ENCODE data around the gene CHKB.

CHKB gene

DNA sequence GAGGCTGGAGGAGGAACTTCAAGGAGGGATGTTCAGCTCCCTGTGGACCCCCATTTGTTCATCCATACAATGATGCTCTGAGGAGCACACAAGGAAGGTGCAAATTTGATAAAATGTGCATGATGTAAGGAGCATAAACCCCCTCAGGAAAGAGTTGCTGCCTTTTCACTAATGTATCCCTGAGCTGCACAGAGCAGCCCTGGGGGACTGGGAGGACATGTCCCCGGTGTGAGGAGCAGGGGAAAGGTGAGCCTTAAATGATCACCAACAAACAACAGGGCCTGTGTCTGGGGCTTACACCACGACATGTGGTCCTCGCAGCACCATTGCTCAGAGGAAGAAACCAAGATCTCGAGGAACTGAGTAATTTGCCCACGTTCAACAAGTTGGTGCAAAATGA is 14.4 kb upstream of the CHKB start:
- no peak for DNase-seq

DNA sequence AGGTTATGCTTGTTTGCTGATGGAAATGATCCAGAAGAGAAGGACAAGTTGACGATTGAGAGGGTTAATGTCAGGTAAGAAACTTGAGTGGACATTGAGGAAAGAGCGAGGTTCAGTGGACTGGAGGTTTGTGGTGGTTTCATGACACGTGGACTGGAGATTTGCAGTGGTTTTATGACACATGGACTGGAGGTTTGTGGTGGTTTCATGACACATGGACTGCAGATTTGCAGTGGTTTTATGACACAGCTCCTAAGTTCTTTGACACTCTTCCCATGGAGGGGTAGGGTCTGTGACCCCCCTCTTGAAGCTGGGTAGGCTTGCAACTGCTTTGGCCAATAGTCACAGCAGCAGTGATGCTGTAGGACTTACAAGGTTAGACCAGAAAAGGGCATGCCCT is 12.5 kb upstream of the CHKB start:
- no peak for DNase-seq

DNA sequence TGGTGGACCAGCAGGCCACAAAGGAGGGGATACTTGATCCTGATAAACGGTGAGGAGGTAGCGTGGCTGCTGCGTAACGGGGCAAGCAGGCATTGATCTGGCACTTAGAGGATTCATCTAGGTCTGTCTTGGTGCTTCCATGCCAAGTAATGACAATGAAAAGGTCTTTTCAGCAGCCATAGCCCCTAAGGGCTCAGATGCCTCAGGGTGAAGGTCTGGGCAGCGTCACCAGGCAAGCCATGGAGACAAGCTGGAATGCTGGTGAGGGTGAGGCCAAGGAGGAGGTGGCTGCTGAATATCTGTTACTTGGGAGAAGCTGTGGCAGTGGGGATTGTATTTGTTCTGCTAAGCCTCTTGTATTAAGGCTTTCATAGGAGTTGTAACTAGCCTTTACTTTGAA is 4.8 kb upstream of the CHKB start:
- DNase-seq, result no peak

DNA sequence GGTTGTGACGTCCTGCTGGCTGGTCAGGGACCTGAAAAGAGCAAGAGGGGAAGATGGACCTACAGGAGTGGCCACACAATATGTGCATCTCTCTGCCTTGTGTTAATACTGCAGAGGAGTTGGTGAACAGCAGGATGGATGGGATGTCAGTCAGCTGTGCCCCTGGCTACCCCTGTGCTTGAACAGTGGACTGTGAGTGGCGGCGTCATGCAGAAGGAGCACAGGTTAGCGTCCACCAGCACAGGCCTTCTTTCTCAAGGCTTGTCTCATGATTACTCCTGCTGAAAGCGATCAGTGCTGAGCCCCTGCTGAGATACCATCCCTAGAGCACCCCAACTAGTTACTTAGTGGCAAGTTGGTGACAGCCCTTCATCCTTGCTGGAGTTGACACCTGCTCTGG is 3.8 kb upstream of the CHKB start:
- no peak for DNase-seq

DNA sequence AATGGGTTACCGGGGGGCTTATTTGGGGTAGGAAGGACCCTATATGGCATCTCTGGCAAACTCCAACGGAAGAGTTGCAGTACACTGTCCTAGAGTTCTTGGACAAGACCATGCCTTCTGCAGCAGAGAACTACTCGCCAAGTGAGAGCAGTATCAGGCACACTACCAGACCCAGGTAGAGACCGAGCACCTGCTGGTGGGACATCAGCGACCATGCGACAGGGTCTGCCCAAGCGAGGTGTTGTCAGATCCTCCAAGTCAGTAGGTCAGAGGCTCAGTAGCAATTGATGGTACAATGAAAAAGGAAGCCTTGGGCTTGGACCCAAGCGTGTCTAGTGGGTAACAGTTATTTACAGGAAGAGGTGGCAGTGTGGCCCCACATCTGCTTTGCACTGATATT is 3.1 kb upstream of the CHKB start:
- no peak for DNase-seq

DNA sequence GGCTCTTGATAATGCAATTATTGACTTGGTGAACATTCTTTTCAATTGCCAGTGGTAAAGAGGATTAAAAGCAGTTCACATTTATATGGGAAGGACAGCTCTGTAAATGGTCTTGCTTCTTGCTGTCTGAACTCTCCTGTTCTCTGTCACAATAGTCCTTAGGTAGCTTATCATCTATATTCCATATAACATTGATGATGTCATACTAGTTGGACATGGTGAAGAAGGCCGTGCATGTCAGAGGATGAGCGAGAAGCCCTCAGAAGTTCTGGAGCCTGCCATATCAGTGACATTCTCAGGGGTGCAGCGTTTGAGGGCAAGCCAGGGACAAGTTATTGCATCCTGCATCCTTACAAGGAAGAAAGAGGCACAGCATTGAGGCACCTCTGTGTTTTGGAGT is 2.6 kb upstream of the CHKB start:
- DNase-seq, result no peak

DNA sequence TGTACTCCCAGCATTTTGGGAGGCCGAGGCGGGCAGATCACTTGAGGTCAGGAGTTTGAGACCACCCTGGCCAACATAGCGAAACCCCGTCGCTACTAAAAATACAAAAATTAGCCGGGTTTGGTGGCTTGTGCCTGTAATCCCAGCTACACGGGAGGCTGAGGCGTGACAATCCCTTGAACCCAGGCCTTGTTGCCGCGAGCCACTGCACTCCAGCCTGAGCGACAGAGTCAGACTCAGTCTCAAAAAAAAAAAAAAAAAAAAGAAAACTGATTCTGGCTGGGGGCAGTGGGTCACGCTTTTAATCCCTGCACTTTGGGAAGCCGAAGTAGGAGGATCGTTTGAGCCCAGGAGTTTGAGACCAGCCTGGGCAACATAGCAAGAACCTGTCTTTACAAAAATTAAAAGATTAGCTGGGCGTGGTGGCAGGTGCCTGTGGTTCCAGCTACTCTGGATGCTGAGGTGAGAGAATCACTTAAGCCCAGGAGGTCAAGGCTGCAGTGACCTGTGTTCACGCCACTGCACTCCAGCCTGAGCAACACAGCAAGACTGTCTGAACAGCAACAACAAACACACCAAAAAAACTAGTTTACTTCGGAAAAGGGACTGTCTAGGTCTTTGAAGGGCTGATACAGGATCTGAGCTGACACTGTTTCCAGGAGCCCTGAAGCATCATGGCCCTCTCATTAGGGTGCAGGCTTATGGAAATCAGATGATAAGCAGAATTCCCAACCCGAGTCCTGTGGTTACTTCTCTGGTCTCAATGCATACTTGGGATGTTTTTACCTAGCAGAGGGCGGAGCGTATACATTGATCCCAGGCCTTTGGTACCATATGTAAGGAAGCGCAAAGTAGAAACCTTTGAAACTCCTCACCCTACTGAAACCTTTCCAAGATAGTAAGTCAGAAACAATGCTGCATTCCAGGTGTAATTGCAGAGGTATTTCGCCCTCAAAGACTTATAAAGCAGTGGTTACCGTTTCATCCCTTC is 1.8 kb upstream of the CHKB start:
- DNase-seq, result no peak

DNA sequence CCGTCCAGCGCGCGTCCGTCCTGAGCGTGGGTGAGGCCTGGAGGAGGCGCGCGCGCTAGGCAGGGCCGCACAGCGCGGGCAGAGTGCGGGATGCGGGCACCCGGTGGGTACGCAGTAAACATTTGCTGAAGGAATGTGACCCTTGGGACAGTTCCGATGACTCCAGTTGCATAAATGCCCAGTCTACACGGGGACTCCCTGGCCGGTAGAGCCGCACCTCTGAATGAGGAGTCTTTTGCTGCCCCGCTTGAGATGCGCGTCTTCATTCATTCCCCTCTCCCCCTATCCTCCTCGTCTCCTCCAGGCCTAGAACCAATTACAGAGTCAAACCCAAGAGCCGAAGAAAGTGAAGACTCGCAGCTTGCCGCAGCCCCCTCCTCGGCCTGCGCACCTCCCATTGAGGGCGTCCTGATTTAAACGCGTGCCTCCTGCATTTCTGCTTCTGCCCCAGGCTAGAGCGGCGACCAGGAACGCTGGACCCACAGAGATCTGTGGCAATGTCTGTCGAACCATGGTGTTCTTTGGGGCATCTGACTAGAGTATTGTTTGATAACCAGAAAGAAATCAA is 729 bp upstream of the CHKB start:
- no peak for DNase-seq

DNA sequence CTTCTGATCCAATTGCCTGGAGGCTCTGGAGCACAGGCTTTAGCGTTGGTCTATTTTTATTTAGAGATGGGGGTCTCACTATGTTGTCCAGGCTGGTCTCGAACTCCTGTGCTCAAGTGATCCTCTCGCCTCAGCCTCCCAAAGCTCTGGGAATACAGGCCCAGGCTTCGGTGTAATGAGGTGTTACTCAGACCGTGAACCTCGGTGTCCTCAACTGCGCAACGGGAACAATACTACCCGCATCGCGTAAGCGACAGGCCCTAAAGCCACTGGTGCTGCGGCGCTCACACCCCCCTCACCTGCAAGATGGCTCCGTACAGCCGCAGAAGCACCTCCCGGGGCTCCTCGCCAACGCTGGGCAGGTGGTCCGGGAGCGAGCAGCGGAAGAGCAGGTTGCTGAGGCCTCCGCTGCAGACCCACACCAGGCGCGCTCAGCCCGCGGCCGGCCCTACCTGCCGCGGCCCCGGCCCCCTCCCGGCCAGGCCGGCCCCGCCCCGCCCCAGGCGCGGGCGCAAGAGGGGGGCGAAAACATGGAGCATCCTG is 628 bp downstream of the CHKB start:
- DNase-seq, result peak; percentile 5

DNA sequence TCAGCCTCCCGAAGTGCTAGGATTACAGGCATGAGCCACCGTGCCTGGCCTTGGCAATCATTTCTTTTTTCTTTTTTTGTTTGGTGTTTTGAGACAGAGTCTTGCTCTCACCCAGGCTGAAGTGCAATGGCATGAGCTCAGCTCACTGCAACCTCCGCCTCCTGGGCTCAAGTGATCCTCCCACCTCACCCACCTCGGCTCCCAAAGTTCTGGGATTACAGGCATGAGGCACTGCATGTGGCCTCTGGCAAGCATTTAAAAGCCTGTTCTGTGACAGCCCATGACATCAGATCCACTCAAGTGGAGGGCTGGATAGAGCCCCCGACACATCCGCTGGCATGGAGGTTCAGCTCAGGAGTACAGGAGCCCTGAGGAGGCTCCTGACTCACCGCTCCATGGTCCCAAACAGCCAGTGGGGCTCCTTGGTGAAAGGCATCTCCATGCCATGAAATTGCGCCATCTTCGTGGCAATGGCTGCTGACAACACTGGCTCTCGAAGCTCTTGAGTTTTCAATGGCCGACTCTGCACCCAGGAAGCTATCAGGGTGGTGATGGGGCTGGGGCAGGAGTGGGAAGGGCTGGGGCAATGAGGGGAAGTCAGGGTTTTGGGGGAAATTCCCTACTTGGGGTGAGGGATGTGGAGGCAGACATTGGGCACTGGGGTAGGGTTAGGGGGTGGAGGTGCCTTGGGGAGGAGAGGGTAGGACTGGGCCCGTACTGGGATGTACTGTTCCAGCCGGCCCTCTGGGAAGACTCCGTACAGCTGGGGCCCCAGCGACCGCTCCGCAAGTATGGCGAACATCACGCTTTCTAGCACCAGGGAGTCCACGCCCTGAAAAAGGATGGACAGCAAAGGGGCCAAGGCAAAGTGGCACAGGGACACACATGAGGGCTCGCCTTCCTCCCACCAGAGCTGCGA is 1.4 kb downstream of the CHKB start:
- no peak for DNase-seq

DNA sequence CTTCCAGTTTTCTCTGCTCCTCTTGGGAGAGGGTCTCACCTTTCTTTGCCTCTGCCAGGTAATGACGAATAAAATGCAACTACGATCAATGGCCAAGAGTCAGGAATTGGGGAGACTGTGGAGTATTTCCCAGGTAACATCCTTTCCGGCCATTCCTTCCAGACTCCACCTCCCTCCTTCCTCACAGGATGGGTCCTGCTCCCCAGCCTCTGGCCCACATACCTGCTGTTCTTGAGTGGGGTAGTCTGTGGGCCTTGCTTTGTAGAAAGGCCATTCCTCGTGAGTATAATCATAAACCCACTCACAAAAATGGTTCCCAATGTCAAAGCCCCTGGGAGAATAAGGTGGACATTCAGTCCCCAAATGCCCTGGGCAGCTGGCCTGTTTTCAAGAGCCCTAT is 2.9 kb downstream of the CHKB start:
- no peak for DNase-seq

DNA sequence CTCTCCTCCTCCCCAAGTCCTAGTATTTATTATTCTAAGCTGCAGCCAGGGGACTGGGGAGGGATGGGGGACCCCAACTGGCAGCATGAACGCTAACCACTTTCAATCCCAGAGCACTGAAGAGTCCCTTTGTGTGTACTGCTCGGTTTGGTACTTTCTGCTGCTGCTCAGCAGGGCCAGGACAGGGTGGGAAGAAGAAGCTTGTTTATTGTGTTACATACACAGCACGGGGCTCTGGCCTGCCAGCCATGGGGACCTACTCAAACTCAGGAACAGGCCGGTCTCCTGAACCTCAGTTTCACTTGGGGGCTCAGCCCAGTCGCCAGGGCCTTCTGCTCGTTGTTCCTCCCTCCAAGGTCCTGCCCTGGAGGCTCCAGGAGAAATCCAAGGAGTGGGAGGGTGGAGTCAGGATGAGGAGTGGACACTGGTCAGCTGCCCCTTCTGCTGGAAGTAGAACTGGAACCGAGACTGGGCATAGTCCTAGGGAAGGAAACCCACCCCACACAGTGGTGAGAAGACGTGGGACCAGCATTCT is 3.8 kb downstream of the CHKB start:
- DNase-seq, result no peak

DNA sequence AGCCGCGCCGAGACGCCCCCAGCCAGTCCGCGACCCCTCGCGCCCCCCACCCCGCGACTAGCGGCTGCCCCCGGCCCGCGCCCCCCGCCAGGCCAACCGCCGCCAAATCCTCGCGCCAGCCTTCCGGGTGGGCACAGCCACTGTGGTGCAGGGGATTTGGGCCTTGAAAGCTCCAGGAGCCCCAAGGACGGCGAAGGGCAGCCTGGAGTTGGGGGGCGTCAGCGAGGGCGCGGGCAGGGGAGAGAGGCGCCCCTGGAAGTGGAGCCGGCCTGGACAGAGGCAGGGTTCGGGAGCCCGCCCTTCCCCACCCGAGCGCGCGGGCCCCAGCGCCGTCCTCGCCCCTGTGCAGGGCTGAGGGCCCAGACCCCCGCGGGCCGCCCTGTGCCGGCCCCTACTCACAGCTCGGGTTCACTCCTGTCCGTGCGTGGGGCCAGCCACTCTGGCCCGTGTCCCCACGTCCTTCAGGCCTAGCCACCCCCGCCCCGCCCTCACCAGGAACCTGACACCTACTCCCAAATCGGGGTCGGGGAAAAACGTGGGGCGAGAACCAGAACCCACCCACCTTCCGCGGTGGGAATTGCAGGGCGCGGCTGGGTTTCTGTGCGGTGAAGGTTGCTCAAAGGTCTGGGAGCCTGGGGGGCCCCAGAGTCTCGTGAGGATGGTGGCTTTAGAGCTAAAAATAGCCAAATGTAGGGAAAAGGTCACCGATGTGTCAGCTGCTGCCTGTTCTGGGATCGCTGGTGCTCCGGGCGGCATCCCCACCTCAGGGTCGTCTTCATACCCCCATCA is 4.5 kb downstream of the CHKB start, which contains the start of gene CPT1B:
Gene CPT1B, minus strand, starts transcription at position 441 of the 789 bp plus-strand sequence. CDS start 512 bp downstream, outside the sequence.
- DNase-seq, result no peak

DNA sequence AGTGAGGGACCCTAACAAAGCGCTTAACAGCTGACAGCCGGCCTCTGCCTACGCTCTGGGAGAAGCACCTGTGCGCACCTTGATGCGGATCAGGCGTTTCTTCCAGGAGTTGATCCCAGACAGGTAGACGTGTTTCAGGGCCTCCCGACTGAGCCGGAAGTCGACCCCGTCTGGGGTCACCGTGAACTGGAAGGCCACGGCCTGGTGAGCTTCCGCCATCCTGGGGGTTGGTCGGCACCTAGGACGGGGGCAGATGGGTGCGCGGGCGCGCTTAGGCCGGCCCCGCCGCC is 5.0 kb downstream of the CHKB start:
- DNase-seq, result no peak

DNA sequence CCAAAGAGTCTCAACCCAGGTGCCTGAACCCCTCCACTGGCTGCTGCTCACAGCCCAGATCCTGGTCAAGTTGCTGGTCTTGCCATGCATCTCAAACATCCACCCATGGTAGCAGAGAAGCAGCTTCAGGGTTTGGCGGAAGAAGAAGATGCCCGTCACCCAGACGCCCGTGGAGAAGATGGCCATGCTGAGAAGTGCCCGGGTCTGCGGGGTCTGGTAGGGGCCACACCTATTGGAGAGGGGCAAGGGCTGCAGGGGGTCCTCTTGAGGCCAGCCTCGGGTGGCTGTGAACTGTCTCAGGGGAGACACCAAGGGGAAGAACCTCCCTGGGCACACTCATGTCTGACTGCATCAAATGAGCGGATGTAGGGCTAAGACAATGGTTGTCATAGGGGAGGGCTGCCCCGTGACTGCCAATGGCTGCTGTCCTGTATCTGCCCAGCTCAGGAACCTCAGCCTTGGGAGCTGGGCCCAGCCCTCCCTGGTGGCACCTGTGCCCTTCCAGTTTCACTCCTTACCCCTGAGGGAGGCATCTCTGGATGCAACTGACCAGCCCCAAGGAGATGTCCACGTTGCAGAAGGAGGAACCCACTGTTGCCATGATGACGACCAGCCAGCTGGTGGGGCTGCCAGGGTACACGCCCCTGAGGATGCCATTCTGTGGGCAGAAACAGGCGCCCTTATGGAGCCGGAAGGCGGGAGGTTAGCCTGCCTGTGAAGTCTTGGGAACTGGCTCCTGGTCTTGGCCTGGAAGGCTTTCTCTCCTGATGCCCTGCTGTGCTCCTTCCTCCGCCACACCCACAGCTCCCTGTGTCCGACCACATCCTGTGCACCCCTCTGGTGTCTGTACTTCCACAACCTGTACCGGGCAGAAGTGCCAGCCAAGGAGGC is 5.6 kb downstream of the CHKB start:
- DNase-seq, result no peak

DNA sequence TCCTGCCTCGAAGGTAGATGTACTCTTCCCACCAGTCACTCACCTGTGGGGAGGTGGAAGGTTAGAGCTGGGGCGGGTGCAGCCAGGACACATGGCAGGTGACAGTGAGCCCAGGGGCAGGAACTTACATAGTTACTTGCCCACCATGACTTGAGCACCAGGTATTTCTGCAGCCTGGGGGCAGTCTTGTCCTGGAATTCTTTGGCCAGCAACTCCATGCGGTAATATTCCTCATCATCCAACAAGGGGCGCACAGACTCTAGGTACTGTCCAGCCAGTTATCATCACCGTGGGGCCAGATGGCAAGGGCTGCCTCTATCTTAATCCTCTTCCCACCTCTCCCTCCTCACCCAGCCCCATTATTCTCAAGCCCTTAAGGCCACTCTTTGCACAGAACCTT is 6.6 kb downstream of the CHKB start:
- DNase-seq, result no peak

DNA sequence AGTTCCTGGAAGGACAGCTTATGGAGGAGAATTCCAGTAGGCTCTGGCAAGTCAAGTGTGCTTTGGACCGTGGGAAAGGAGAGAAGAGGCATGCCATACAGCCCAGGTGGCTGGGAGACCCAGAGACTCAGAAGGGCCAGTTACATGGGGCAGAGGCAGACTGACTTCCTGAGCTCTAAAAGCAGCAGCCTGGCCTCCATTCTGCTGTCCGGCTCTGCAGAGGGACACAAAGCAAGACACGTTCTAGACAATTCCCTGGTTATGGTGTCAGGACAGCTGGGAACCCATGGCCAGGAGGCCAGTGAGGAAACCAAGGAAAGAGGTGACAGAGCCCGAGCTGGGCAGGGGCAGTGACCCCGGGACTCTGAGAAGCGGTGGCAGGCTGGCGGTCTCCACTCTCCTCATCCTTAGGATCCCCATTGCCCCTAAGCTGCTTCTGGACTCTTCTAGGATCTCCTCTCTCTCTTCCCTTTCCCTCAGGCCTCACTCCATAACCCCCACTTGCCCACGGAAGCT is 7.2 kb downstream of the CHKB start:
- DNase-seq, result no peak

DNA sequence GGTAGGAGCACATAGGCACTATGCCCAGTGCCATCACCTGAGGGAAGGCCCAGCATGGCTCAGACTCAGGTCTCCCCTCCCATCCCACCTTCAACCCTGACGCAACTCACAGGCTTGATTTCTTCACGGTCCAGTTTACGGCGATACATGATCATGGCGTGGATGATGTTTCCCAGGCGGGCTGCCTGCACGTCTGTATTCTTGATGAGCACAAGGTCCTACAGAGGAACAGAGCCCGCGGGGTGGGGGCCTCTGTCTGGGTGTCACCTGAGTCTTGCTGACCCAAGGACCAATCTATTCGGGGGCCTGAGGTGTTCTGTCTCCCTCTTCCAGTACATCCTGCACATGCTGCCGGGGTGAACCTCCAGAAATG is 8.3 kb downstream of the CHKB start:
- no peak for DNase-seq

DNA sequence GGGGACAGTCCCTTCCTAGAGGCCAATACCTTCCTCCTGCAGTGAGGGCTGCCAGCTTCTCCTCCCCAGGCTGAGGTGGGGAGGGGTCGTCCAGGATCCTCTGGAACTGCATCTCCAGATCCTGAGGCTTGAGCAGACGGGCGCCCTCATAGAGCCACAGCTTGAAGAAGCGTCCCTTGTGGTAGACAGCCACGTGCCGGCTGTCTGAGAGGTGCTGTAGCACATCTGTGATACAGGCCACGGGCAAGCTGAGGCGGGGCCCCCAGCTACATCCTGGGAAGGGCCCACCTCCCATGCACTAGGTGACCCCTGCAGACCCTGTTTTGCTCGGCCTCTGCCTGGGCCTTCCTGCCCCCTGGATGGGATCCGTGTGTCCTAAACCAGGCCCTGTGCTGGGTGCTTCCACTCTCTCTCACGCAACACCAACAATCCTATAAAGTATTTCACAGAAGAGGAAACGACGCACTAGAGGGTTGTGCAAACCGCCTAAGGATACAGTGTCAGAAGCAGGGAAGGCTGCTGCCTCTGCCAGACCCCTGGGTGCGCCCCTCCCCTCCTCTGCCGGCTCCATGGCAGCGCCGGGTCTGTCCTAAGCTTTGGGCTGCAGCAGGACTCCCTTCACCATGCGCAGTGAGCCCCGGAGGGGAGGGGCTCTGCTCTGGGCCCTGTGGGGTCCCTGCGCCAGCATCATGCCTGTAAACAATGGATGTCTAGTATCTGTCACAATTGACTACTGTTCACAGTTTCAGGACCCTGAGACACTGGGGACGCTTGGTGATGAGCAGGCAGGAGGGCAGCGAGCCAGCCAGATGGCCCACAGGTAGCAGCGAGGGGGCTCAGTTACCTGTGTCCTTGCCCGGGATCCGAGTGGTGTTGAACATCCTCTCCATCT is 8.9 kb downstream of the CHKB start:
- no peak for DNase-seq

DNA sequence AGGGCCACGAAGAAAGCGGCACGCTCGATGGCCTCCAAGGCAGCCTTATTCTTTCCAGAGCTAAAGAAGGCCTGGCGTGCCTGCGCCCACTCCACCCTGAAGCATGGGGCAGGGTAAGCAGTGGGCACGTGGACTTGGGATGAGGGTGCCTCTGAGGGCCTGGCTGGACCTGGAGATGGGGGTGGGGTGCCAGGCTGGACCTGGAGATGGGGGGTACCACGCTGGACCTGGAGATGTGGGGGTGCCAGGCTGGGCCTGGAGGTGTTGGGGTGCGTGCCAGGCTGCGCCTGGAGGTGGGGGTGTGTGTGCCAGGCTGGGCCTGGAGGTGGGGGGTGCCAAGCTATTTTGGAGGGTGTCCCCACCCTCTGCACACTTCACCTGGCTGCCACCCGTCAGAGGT is 9.7 kb downstream of the CHKB start:
- no peak for DNase-seq

Measured in NCI-H510A treated with DMSO at 0.1 percent for 48 hours (cell line).